Measurements from ENCODE around the gene CATSPERB.
"Not testable (repeated sequence)": the region's sequence is repeated elsewhere in the genome, so short reads cannot be mapped to it uniquely, and the experiment has no call there.

The CATSPERB gene

DNA sequence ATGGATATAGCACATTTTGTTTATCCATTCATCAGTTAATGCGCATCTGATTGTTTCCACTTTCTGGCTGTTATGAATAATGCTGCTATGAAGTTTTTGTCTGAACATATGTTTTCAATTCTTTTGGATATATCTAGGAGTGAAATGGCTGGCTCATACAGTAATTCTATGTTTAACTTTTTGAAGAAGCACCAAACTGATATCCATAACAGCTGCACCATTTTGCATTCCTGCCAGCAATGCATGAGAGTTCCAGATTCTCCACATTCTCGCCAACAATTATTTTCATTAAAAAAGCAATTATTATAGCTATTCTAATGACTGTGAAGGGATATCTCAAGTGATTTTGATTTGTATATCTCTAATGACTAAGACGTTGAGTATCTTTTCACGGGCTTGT, 131.9 kb downstream of the CATSPERB start:
- no peaks in the 10 kb centered on the region for H3K27me3 ChIP-seq (ENCODE audit: control insufficient read depth, insufficient read depth, low read length)
- H3K4me3 ChIP-seq (ENCODE audit: low read length) = no peak overlapping the region
- no peaks in the 10 kb centered on the region for H3K9me3 ChIP-seq (ENCODE audit: control insufficient read depth, low read length)

DNA sequence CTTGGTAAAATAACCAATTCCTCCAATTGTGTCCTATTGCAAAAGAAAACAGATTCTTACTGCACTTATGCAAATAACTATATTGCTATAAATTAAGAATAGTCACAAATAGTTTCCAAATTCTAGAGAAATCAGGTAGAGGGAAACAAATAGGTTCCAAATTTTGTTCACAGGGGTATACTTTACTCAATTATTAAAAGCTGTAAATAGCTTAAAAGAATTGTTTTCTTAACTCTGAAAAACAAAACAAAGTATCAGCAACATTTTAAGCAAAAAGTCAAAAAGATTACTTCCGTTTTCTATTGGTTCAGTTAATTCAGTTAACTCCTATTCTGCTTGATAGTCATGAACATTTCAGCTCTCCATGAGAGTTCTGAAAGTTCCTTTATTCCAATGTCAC, 136.2 kb downstream of the CATSPERB start:
- no peaks in the 10 kb centered on the region for H3K4me1 ChIP-seq (ENCODE audit: control insufficient read depth, insufficient read depth, low read length)
- no peaks in the 10 kb centered on the region for H3K27me3 ChIP-seq (ENCODE audit: control insufficient read depth, insufficient read depth, low read length)
- no peak overlapping the region for H3K9ac ChIP-seq (ENCODE audit: low read length)
- no peaks in the 10 kb centered on the region for H3K9me3 ChIP-seq (ENCODE audit: control insufficient read depth, low read length)
- H3K4me3 ChIP-seq (ENCODE audit: low read length) = no peak overlapping the region
- H3K36me3 ChIP-seq (ENCODE audit: control insufficient read depth, insufficient read depth, low read length) = no peaks in the 10 kb centered on the region

More for the DNA sequence above, 131.9 kb downstream of the CATSPERB start:
- Histone ChIP-seq H3K9ac (ENCODE audit: low read length) (no peak overlapping the region), H3K4me1 (ENCODE audit: control insufficient read depth, insufficient read depth, low read length) (no peaks in the 10 kb centered on the region), H3K36me3 (ENCODE audit: control insufficient read depth, insufficient read depth, low read length) (no peaks in the 10 kb centered on the region)

DNA sequence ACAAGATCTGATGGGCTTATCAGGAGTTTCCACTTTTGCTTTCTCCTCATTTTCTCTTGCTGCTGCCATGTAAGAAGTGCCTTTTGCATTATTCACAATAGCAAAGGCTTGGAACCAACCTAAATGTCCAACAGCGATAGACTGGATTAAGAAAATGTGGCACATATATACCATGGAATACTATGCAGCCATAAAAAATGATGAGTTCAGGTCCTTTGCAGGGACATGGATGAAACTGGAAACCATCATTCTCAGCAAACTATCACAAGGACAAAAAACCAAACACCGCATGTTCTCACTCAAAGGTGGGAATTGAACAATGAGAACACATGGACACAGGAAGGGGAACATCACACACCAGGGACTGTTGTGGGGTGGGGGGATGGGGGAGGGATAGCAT, 137.9 kb downstream of the CATSPERB start:
- H3K27me3 ChIP-seq (ENCODE audit: control insufficient read depth, insufficient read depth, low read length); H3K36me3 ChIP-seq (ENCODE audit: control insufficient read depth, insufficient read depth, low read length); H3K9me3 ChIP-seq (ENCODE audit: control insufficient read depth, low read length); H3K9ac ChIP-seq (ENCODE audit: low read length); H3K4me3 ChIP-seq (ENCODE audit: low read length); H3K4me1 ChIP-seq (ENCODE audit: control insufficient read depth, insufficient read depth, low read length): not testable (repeated sequence)

DNA sequence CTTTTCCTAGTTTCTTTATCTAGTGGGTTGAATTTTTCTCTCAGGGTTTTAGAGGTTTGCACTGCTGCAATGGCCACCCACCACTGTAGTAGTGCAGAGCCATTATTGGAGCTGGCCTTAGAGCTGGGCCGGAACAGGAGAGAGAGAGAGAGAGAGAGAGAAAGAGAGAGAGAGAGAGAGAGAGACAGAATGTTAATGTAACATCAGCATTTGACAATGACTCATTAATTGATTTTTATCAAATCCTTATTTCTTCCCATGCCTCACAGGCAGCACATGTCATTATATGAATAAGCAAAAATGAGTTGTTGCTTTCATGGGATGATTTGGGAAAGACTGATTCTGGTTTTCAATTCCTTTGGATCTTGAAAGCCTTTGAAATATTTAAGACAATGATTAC, 145.5 kb downstream of the CATSPERB start:
- no peaks in the 10 kb centered on the region for H3K4me1 ChIP-seq (ENCODE audit: control insufficient read depth, insufficient read depth, low read length)
- H3K27me3 ChIP-seq (ENCODE audit: control insufficient read depth, insufficient read depth, low read length) = no peaks in the 10 kb centered on the region
- H3K9me3 ChIP-seq (ENCODE audit: control insufficient read depth, low read length) = no peaks in the 10 kb centered on the region
- H3K4me3 ChIP-seq (ENCODE audit: low read length) = no peak overlapping the region
- H3K9ac ChIP-seq (ENCODE audit: low read length) = no peak overlapping the region
- no peaks in the 10 kb centered on the region for H3K36me3 ChIP-seq (ENCODE audit: control insufficient read depth, insufficient read depth, low read length)

DNA sequence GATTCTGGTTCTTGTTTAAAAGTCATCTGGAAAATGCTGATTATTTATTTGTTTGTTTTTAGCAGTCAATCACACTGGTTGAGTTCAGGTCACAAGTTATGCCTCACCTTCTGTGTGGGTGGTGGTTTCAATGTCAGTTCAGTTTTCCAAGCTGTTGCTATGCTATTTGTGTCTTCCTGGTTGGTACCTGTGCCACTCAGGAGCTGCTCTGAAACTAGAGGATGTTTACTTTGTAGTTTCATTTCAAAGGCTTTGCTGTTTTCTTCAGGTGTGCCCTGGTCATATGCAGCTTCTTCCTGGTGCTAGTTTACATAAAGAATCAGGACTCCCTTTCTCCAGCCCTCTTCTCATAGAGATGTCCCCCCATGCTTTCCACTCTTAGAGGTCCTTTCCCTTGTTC, 146.0 kb downstream of the CATSPERB start:
- Histone ChIP-seq H3K27me3 (ENCODE audit: control insufficient read depth, insufficient read depth, low read length) (no peaks in the 10 kb centered on the region), H3K4me1 (ENCODE audit: control insufficient read depth, insufficient read depth, low read length) (no peaks in the 10 kb centered on the region), H3K9ac (ENCODE audit: low read length) (no peak overlapping the region), H3K4me3 (ENCODE audit: low read length) (no peak overlapping the region), H3K9me3 (ENCODE audit: control insufficient read depth, low read length) (no peaks in the 10 kb centered on the region), H3K36me3 (ENCODE audit: control insufficient read depth, insufficient read depth, low read length) (no peaks in the 10 kb centered on the region)

DNA sequence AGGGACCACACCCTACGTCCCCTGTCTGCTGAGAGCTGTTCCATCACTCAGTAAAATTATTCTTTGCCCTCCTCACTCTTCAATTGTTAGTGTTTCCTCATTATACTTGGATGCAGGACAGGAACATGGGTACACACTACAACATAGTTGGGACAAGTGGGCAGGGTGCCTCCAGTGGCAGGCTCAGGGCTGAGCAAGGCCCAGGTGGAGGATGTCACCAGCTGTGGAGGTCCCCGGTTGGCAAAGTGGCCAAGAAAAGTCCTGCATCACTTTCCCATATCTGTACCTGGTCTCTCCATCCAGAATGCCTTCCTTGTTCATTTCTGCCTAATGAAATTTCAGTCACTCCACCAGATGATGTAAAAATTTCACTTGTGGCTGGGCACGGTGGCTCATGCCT, 149.1 kb downstream of the CATSPERB start:
- H3K36me3 ChIP-seq (ENCODE audit: control insufficient read depth, insufficient read depth, low read length) = no peaks in the 10 kb centered on the region
- H3K9me3 ChIP-seq (ENCODE audit: control insufficient read depth, low read length) = no peaks in the 10 kb centered on the region
- H3K27me3 ChIP-seq (ENCODE audit: control insufficient read depth, insufficient read depth, low read length) = no peaks in the 10 kb centered on the region
- H3K4me3 ChIP-seq (ENCODE audit: low read length) = no peak overlapping the region
- no peak overlapping the region for H3K9ac ChIP-seq (ENCODE audit: low read length)
- no peaks in the 10 kb centered on the region for H3K4me1 ChIP-seq (ENCODE audit: control insufficient read depth, insufficient read depth, low read length)

DNA sequence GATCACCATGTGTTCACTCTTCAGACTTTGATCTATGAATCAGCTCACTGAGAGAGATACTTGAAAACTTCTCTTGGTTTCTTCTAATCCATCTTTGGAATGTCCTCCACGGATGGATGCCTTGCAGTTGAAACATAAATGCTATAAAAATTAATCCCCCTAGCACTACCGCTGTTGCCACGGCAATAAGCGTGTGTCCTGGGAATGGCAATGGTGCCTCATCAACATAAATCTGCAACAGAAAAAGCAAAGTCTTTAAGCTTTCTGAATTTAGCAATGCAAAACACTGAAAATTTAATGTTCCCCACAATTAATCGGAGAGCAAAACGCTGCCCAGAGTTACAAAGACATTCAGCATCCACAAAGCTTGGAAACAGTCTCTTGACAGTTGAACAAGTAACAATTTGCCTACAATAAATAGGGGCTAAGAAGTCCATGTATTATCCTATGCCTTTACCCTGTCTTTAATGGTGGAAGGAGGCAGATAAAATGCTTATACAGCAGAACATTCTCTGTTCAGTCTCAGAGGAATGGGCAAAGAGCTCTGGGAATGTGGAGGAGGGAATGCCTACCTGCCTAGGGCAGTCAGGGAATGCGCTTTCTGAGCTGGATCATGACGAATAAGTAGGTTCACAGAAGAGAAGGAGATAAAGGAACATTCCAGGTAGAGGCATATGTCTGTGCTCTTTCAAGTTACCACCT, 150.9 kb downstream of the CATSPERB start:
- Histone ChIP-seq H3K4me1 (ENCODE audit: control insufficient read depth, insufficient read depth, low read length) (no peaks in the 10 kb centered on the region), H3K9ac (ENCODE audit: low read length) (no peak overlapping the region), H3K9me3 (ENCODE audit: control insufficient read depth, low read length) (no peaks in the 10 kb centered on the region), H3K36me3 (ENCODE audit: control insufficient read depth, insufficient read depth, low read length) (no peaks in the 10 kb centered on the region), H3K27me3 (ENCODE audit: control insufficient read depth, insufficient read depth, low read length) (peaks cover 4% of the 10 kb centered on the region), H3K4me3 (ENCODE audit: low read length) (no peak overlapping the region)

DNA sequence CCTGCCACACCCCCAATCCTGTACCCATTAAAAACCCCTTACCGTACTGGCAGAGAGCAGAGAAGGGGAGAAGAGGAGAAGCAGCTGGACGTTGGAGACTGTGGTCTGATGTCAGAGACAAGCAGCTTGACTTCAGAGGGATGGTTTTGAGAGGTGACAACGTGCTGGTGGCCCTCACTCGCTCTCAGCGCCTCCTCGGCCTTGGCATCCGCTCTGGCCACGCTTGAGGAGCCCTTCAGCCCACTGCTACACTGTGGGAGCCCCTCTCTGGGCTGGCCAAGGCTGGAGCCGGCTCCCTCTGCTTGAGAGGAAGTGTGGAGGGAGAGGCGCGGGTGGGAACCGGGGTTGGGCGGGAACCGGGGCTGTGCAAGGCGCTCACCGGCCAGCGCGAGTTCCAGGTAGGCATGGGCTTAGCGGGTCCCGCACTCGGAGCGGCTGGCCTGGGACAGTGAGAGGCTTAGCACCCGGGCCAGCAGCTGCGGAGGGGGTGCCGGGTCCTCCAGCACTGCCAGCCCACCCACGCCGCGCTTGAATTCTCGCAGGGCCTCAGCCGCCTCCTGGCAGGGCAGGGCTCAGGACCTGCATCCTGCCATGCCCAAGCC, 154.2 kb downstream of the CATSPERB start:
- peaks cover 16% of the 10 kb centered on the region for H3K27me3 ChIP-seq (ENCODE audit: control insufficient read depth, insufficient read depth, low read length)
- no peak overlapping the region for H3K4me3 ChIP-seq (ENCODE audit: low read length)
- no peaks in the 10 kb centered on the region for H3K36me3 ChIP-seq (ENCODE audit: control insufficient read depth, insufficient read depth, low read length)
- H3K9ac ChIP-seq (ENCODE audit: low read length) = no peak overlapping the region
- H3K9me3 ChIP-seq (ENCODE audit: control insufficient read depth, low read length) = no peaks in the 10 kb centered on the region
- no peaks in the 10 kb centered on the region for H3K4me1 ChIP-seq (ENCODE audit: control insufficient read depth, insufficient read depth, low read length)

DNA sequence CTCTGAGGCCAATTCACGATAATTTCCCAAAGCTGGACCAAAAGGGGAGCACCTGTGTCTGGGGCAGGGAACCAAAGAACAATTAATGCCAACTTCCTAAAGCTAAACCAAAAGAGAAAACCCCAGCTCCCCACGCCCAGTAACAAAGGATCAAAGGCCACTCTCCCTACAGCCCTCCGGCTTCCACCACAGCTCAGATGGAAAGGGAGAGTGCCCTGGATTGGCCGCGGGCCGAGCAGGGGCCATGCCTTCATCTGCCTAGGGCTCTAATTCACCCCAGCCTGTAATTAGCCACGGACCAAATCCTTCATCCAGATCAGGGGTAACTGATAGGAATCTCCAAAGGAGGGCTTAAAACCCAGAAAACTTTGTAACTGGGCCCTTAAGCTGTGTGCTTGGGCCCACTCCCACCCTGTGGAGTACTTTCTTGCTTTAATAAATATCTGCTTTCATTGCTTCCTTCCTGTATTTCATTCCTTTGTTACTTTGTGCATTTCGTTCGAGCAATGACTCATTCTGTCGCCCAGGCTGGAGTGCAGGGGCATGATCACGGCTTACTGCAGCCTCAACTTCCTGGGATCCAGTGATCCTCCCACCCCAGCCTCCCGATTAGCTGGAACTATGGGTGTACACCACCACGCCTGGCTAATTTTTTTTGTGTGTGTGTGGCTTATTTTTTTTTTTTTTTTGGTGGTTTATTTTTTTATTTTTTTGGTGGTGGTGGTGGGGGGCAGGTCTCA, 156.2 kb downstream of the CATSPERB start:
- H3K4me1 ChIP-seq (ENCODE audit: control insufficient read depth, insufficient read depth, low read length) = no peaks in the 10 kb centered on the region
- H3K9ac ChIP-seq (ENCODE audit: low read length) = no peak overlapping the region
- no peaks in the 10 kb centered on the region for H3K9me3 ChIP-seq (ENCODE audit: control insufficient read depth, low read length)
- peaks cover 16% of the 10 kb centered on the region for H3K27me3 ChIP-seq (ENCODE audit: control insufficient read depth, insufficient read depth, low read length)
- H3K4me3 ChIP-seq (ENCODE audit: low read length) = no peak overlapping the region
- H3K36me3 ChIP-seq (ENCODE audit: control insufficient read depth, insufficient read depth, low read length) = no peaks in the 10 kb centered on the region

DNA sequence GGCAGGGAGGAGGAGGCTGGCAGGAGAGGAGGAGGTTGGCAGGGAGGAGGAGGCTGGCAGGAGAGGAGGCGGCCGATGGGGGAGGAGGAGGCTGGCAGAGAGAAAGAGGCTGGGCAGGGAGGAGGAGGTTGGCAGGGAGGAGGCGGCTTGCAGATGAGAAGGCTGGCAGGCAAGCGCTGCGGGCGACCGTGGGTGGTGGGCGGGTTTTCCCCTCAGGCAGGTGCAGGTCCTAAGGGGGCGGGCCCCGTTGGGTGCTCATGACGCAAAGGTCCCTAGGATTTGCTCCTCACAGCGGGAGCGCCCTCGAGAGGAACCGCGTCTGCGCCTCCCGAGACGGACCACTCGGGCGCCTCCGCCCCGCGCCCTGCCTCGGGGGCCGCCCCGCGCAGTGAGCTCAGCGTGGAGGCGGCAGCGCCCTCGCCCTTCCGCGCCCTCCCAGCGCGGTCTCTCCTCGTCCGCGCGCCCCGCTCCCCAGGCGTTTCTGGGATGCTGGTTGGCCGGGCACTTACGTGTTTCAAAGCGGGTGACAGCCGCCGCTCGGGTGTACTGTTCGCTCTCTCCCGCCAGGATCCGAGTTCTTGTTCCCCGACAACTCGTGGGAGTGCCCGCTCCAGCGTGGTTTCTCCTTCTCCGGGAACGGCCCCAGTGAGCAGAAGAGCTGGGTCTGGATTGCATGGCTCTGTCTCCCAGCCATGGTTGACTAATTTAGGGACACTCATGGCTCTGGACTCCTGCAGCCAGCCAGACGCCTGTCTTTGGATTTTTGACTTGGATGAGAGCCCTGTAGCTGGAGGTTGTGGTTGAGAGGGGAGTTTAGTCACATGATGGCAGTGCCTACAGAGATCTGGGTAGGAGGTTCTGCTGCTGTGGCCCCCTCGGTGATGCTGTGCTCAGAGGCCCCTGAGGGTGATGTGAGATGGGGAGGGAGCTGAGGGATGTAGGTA, 157.7 kb downstream of the CATSPERB start:
- Histone ChIP-seq H3K9ac (ENCODE audit: low read length) (peak overlapping the region; percentile 41), H3K4me3 (ENCODE audit: low read length) (peak overlapping the region; percentile 43), H3K4me1 (ENCODE audit: control insufficient read depth, insufficient read depth, low read length) (no peaks in the 10 kb centered on the region), H3K27me3 (ENCODE audit: control insufficient read depth, insufficient read depth, low read length) (peaks cover 16% of the 10 kb centered on the region), H3K36me3 (ENCODE audit: control insufficient read depth, insufficient read depth, low read length) (no peaks in the 10 kb centered on the region), H3K9me3 (ENCODE audit: control insufficient read depth, low read length) (no peaks in the 10 kb centered on the region)

DNA sequence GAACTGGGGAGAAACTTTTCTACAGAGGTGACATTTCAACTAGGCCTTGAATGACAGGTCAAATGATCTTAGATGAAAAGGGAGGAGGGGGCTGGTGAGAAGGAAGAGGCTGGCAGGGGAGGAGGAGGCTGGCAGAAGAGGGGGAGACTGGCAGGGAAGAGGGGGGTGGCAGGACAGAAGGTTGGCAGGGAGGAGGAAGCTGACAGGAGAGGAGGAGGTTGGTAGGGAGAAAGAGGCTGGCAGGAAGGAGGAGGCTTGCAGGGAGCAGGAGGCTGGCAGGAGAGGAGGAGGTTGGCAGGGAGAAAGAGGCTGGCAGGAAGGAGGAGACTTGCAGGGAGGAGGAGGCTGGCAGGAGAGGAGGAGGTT, 158.4 kb downstream of the CATSPERB start:
- Histone ChIP-seq H3K9ac (ENCODE audit: low read length) (no peak overlapping the region), H3K9me3 (ENCODE audit: control insufficient read depth, low read length) (no peaks in the 10 kb centered on the region), H3K4me3 (ENCODE audit: low read length) (peak overlapping the region; percentile 19), H3K27me3 (ENCODE audit: control insufficient read depth, insufficient read depth, low read length) (peaks cover 16% of the 10 kb centered on the region), H3K36me3 (ENCODE audit: control insufficient read depth, insufficient read depth, low read length) (no peaks in the 10 kb centered on the region), H3K4me1 (ENCODE audit: control insufficient read depth, insufficient read depth, low read length) (no peaks in the 10 kb centered on the region)

Measured in mucosa of stomach (tissue), 1 donor.